ENCODE results near the gene BEX3.

DNA sequence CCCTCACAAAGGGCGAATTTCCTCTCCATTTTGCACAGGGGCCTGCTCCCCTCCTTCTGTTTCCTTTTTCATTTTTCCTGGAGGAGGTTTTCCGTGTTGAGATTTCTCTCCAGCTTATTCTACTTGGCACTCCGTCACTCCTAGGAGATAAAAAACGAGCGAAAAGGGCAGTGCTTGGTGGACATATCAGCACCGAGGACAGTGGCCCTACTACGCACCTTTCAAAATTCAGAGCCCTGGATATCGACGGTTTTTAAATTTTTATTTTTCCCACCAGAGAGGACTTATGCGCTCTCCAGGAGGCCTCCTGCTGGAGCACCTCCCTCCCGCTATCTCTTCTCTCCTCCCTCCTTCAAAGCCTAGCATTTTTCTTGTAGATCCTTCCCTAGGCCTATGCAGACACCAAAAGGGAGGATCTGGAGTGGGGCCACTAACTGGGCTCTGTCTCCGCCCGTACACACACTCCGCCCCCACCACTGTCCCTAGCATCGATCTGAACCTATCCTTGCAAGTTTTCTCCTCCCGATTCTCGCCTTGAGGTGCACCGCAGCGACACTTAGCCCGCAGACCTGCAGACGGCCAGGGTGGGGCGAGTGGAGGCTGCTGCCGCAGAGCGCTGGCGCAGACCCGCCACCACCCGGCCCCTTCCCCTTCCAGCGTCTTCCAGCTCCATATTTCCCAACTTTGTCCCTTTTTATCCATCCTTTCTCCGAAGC lies 28.5 kb upstream of the BEX3 start:
- TF ChIP-seq CTCF (IDR thresholded peaks at IDR 0.05 in 8 of 11, conservative IDR thresholded peaks at IDR 0.05 in 3 of 11) (no peak), POLR2A (IDR thresholded peaks at IDR 0.05) (no peak), POLR2AphosphoS5 (IDR thresholded peaks at IDR 0.05) (no peak)

Data from spleen (tissue), 7 donors.